Measurements from ENCODE around the gene ATAD3C.

- no peak for TF ChIP-seq POLR2AphosphoS5 (IDR thresholded peaks at IDR 0.05)
- TF ChIP-seq CTCF (IDR thresholded peaks at IDR 0.05): no peak
- TF ChIP-seq POLR2A (IDR thresholded peaks at IDR 0.05): no peak
These were observed 39.7 kb downstream of the ATAD3C start for GRCh38 chr1:1489231-1489630.

Data from gastroesophageal sphincter (tissue), 3 donors.